IMR-90 (cell line): ENCODE results near the gene OSTN. TPM values are rescaled to one million over a fixed set of nuclear protein-coding genes. Genes with fewer than 3 reads are reported as not detected.

ENCODE experiments used
- ATAC-seq: fragments of 200-7000 bp; cut with Tn5 transposase; 2 replicates; pipeline ENCODE4 v1.9.1; 2020; ENCODE audit warnings: low read depth, mild to moderate bottlenecking, moderate library complexity
- BruUV-seq: library from RNA; stranded (reverse); fragments of 400-500 nt; replicated peaks from 2 replicates; lab custom pipeline; 2021; lab: Mats Ljungman, UMichigan
- CTCF ChIA-PET: fragments of 300-600 bp; formaldehyde crosslinking; extraction: SDS; loops from one replicate; lab custom pipeline; 2021; ENCODE audit warnings: antibody characterized with exemption; lab: Yijun Ruan, JAX
- POLR2A ChIA-PET: fragments of 300-600 bp; sonication (Branson Sonifier 250); formaldehyde crosslinking; loops from one replicate; lab custom pipeline; 2022; ENCODE audit warnings: antibody characterized with exemption; ENCODE audit not compliant: unreplicated experiment; lab: Charles Lee
- DNase-seq: peaks from one replicate; pipeline ENCODE4 v3.0.0; 2013
- H2AFZ ChIP-seq: replicated peaks from 2 replicates; pipeline ENCODE3; 2013; ENCODE audit warnings: low read length, mild to moderate bottlenecking; ENCODE audit not compliant: poor library complexity
- H2AK5ac ChIP-seq: 2 replicates; pipeline ENCODE4 v1.6.1; 2013; ENCODE audit warnings: low read depth, low read length, inconsistent platforms
- H2AK9ac ChIP-seq: replicated peaks from 2 replicates; pipeline ENCODE3; 2013; ENCODE audit warnings: mild to moderate bottlenecking, low read depth, low read length, moderate library complexity; ENCODE audit not compliant: poor library complexity
- H2BK120ac ChIP-seq: 2 replicates; pipeline ENCODE4 v1.6.1; 2013; ENCODE audit warnings: low read depth, low read length, inconsistent platforms
- H2BK15ac ChIP-seq: 3 replicates; pipeline ENCODE4 v1.6.1; 2013; ENCODE audit warnings: low read depth, low read length, inconsistent platforms
- H2BK20ac ChIP-seq: 2 replicates; pipeline ENCODE4 v1.6.1; 2013; ENCODE audit warnings: low read depth, mild to moderate bottlenecking, inconsistent platforms, low read length, moderate library complexity
- H2BK5ac ChIP-seq: 2 replicates; pipeline ENCODE4 v1.6.1; 2013; ENCODE audit warnings: mild to moderate bottlenecking, low read depth, low read length, inconsistent platforms; ENCODE audit not compliant: poor library complexity, severe bottlenecking
- H3K14ac ChIP-seq: replicated peaks from 2 replicates; pipeline ENCODE4 v1.6.1; 2013; ENCODE audit warnings: low read depth, low read length, inconsistent platforms
- H3K18ac ChIP-seq: 2 replicates; pipeline ENCODE4 v1.6.1; 2013; ENCODE audit warnings: low read depth, low read length, control low read depth
- H3K23ac ChIP-seq: 2 replicates; pipeline ENCODE4 v1.6.1; 2013; ENCODE audit warnings: low read depth, low read length, inconsistent platforms
- H3K27ac ChIP-seq: 2 replicates; pipeline ENCODE4 v1.5.1; 2013; ENCODE audit warnings: mild to moderate bottlenecking, control low read depth, low read length; ENCODE audit not compliant: insufficient read depth
- H3K27me3 ChIP-seq: 2 replicates; pipeline ENCODE4 v1.6.1; 2013; ENCODE audit warnings: low read length; ENCODE audit not compliant: control insufficient read depth, insufficient read depth
- H3K36me3 ChIP-seq: 2 replicates; pipeline ENCODE4 v1.6.1; 2013; ENCODE audit warnings: low read length, mixed read lengths; ENCODE audit not compliant: control insufficient read depth, insufficient read depth
- H3K4ac ChIP-seq: 2 replicates; pipeline ENCODE4 v1.6.1; 2013; ENCODE audit warnings: low read depth, low read length, inconsistent platforms
- H3K4me1 ChIP-seq: 2 replicates; pipeline ENCODE4 v1.6.1; 2013; ENCODE audit warnings: low read length, mixed read lengths; ENCODE audit not compliant: control insufficient read depth, insufficient read depth
- H3K4me2 ChIP-seq: 2 replicates; pipeline ENCODE4 v1.6.1; 2013; ENCODE audit warnings: low read depth, mild to moderate bottlenecking, control low read depth, low read length, moderate library complexity
- H3K4me3 ChIP-seq: 2 replicates; pipeline ENCODE4 v1.5.1; 2013; ENCODE audit warnings: low read depth, mild to moderate bottlenecking, control low read depth, low read length, moderate library complexity; ENCODE audit not compliant: insufficient read depth
- H3K56ac ChIP-seq: 2 replicates; pipeline ENCODE4 v1.6.1; 2013; ENCODE audit warnings: low read length, inconsistent platforms; ENCODE audit not compliant: insufficient read depth; ENCODE audit errors: extremely low read depth
- H3K79me1 ChIP-seq, 2 experiments: 2 replicates each; pipeline ENCODE4 v1.6.1; 2013; ENCODE audit warnings: low read length in 2 of 2, inconsistent platforms in 1 of 2, low read depth in 1 of 2
- H3K9ac ChIP-seq: 2 replicates; pipeline ENCODE4 v1.6.1; 2013; ENCODE audit warnings: low read depth, low read length, control low read depth
- H3K9me1 ChIP-seq: 2 replicates; pipeline ENCODE4 v1.6.1; 2013; ENCODE audit warnings: low read length, inconsistent platforms; ENCODE audit not compliant: insufficient read depth
- H3K9me3 ChIP-seq: 2 replicates; pipeline ENCODE4 v1.6.1; 2013; ENCODE audit warnings: low read length; ENCODE audit not compliant: control insufficient read depth, insufficient read depth
- H4K20me1 ChIP-seq: 2 replicates; pipeline ENCODE4 v1.6.1; 2013; ENCODE audit warnings: low read length, inconsistent platforms; ENCODE audit not compliant: insufficient read depth
- H4K5ac ChIP-seq: 2 replicates; pipeline ENCODE4 v1.6.1; 2013; ENCODE audit warnings: mild to moderate bottlenecking, low read depth, low read length, control low read depth
- H4K8ac ChIP-seq, 2 experiments: 2 replicates each; pipeline ENCODE4 v1.6.1; 2013; ENCODE audit warnings: low read depth in 2 of 2, low read length in 2 of 2, control low read depth in 1 of 2, inconsistent platforms in 1 of 2
- H4K91ac ChIP-seq: 2 replicates; pipeline ENCODE4 v1.6.1; 2013; ENCODE audit warnings: low read depth, low read length, inconsistent platforms; ENCODE audit not compliant: insufficient read depth
- CEBPB ChIP-seq: IDR thresholded peaks from 2 replicates; pipeline ENCODE4 v1.6.1; 2012; ENCODE audit warnings: low read depth, low read length, improper control_type of control experiment
- ELK1 ChIP-seq: fragments of 150-350 bp; IDR thresholded peaks from 2 replicates; pipeline ENCODE4 v1.6.1; 2016; ENCODE audit warnings: low read depth, mild to moderate bottlenecking, low read length, moderate library complexity, borderline replicate concordance
- MXI1 ChIP-seq: IDR thresholded peaks from 2 replicates; pipeline ENCODE4 v1.6.1; 2012; ENCODE audit warnings: low read depth, mild to moderate bottlenecking, low read length, moderate library complexity, borderline replicate concordance
- NFE2L2 ChIP-seq: fragments of 150-350 bp; IDR thresholded peaks from 2 replicates; pipeline ENCODE4 v1.6.1; 2016; ENCODE audit warnings: low read depth, mild to moderate bottlenecking, low read length
- POLR2A ChIP-seq: IDR thresholded peaks from 2 replicates; pipeline ENCODE4 v1.6.1; 2012; ENCODE audit warnings: mild to moderate bottlenecking, low read depth, low read length
- RAD21 ChIP-seq: IDR thresholded peaks from 2 replicates; pipeline ENCODE4 v1.6.1; 2012; ENCODE audit warnings: low read length, improper control_type of control experiment
- RCOR1 ChIP-seq: IDR thresholded peaks from 2 replicates; pipeline ENCODE4 v1.6.1; 2012; ENCODE audit warnings: mild to moderate bottlenecking, low read length, improper control_type of control experiment; ENCODE audit not compliant: insufficient replicate concordance
- RFX5 ChIP-seq: IDR thresholded peaks from 2 replicates; pipeline ENCODE4 v1.8.0; 2012; ENCODE audit warnings: low read depth, mild to moderate bottlenecking, low read length, moderate library complexity
- WGBS, 2 experiments: methylation state at CpG; one replicate each; pipeline versions ENCODE4 v1.1.5 to v1.1.7; 2013; ENCODE audit warnings: missing lambda C conversion rate in 2 of 2; ENCODE audit not compliant: insufficient read length in 1 of 2; ENCODE audit errors: extremely low coverage in 2 of 2; 5-methylcytosine and 5-hydroxymethylcytosine counted together
- dilution Hi-C: fragments of 300-500 bp; cut with HindIII; formaldehyde crosslinking; loops from one replicate; pipeline ENCODE4 v1.14.3; 2018; ENCODE audit warnings: low sequenced_read_pairs; ENCODE audit not compliant: unreplicated experiment
- in situ Hi-C: fragments of 300-500 bp; cut with MboI; formaldehyde crosslinking; loops from 3 replicates; pipeline ENCODE4 v1.14.3; 2019; ENCODE audit warnings: low sequenced_read_pairs, inconsistent platforms, mixed read lengths
- intact Hi-C: fragments of 100-400 bp; cut with micrococcal nuclease; formaldehyde crosslinking; loops from 2 replicates; pipeline ENCODE4 v1.10.0; 2022
- polyA plus RNA-seq, 3 experiments: library from polyadenylated mRNA; depleted of rRNA; stranded (reverse); fragments of >200 nt; gene quantifications; 2 replicates each; pipeline ENCODE4 v1.2.3, GENCODE V29; 2012; ENCODE audit warnings: low replicate concordance in 1 of 3
- total RNA-seq: library from RNA; depleted of rRNA; stranded (reverse); fragments of >200 nt; gene quantifications from 2 replicates; pipeline ENCODE4 v1.2.3, GENCODE V29; 2012

OSTN gene
- total and polyA plus RNA-seq, 2 of the 4 experiments (the other 2 are of a cell fraction) = not detected

GRCh38 chr3:191296041-191296541 lies 97.0 kb downstream of the OSTN start:
- Histone ChIP-seq H4K8ac (no peak overlapping the region), H2BK15ac (no peak overlapping the region), H4K20me1 (no peaks in the 10 kb centered on the region), H2BK120ac (no peak overlapping the region), H3K36me3 (no peaks in the 10 kb centered on the region), H3K23ac (no peak overlapping the region), H3K56ac (no peak overlapping the region), H3K9ac (no peak overlapping the region), H2AK9ac (no peak overlapping the region), H3K79me1 (no peaks in the 10 kb centered on the region), H3K9me1 (no peaks in the 10 kb centered on the region), H3K4ac (no peak overlapping the region), H3K4me3 (no peak overlapping the region), H2AFZ (no peak overlapping the region), H2AK5ac (no peak overlapping the region), H4K5ac (no peak overlapping the region), H3K14ac (no peak overlapping the region), H3K27me3 (no peaks in the 10 kb centered on the region), H2BK20ac (no peak overlapping the region), H4K91ac (no peak overlapping the region), H3K18ac (no peak overlapping the region), H3K9me3 (no peaks in the 10 kb centered on the region), H3K4me2 (no peak overlapping the region), H3K27ac (no peak overlapping the region), H3K4me1 (peaks cover 2% of the 10 kb centered on the region; the same call in 1 of the 2 replicates), H2BK5ac (no peak overlapping the region)
- dilution Hi-C loops (no loop called here), intact Hi-C loops (no loop called here), in situ Hi-C loops (no loop called here)
- TF ChIP-seq NFE2L2 (no peak), RAD21 (no peak), CEBPB (no peak), ELK1 (no peak), POLR2A (no peak), MXI1 (no peak), RCOR1 (no peak), RFX5 (no peak)
- no TSS peak for BruUV-seq
- 80 to 100% methylated on average over 1 of the region's 4 CpGs for whole genome bisulfite sequencing, 2 experiments
- ChIA-PET CTCF (interaction anchor here (1.4 kb wide), 1 partner anchor 11 kb away, joined by 3 read pairs; no protein-coding TSS in a partner anchor), POLR2A (no interaction called here)
- no peak for DNase-seq
- no peak for ATAC-seq
